ENCODE measurements around the gene C12orf42.

C12orf42 gene

GRCh38 chr12:103505371-103506236 lies 9.8 kb upstream of the C12orf42 start:
- CTCF ChIA-PET = interaction anchor here (0.9 to 1.6 kb wide), 3 partner anchors 42 to 557 kb away, joined by 3 to 4 read pairs (median 4); no protein-coding TSS in a partner anchor
- Mint-ChIP-seq H3K27ac (no peak overlapping the region), H3K9me3 (no peaks in the 10 kb centered on the region), H3K4me1 (peaks cover 3% of the 10 kb centered on the region), H3K4me3 (no peak overlapping the region), H3K27me3 (peaks cover 1% of the 10 kb centered on the region), H3K36me3 (no peaks in the 10 kb centered on the region)
- peak; percentile 44 for DNase-seq

GRCh38 chr12:103504606-103505005 lies 8.8 kb upstream of the C12orf42 start:
- no peak overlapping the region for H3K27ac Mint-ChIP-seq
- no peaks in the 10 kb centered on the region for H3K27me3 Mint-ChIP-seq
- no peak for DNase-seq
- H3K4me1 Mint-ChIP-seq = peaks cover 3% of the 10 kb centered on the region
- CTCF ChIA-PET = interaction anchor here (2.0 kb wide), 1 partner anchor 44 kb away, joined by 9 read pairs; no protein-coding TSS in a partner anchor
- H3K9me3 Mint-ChIP-seq = no peaks in the 10 kb centered on the region
- no peak overlapping the region for H3K4me3 Mint-ChIP-seq
- H3K36me3 Mint-ChIP-seq = no peaks in the 10 kb centered on the region

- Mint-ChIP-seq H3K9me3 (no peaks in the 10 kb centered on the region), H3K4me1 (peaks cover 3% of the 10 kb centered on the region), H3K4me3 (no peak overlapping the region), H3K36me3 (no peaks in the 10 kb centered on the region), H3K27me3 (no peaks in the 10 kb centered on the region), H3K27ac (no peak overlapping the region)
- DNase-seq = peak; percentile 65
- CTCF ChIA-PET = interaction anchor here (0.7 to 2.0 kb wide), 4 partner anchors 45 to 555 kb away, joined by 3 to 9 read pairs (median 5); no protein-coding TSS in a partner anchor
These were observed 8.0 kb upstream of the C12orf42 start for GRCh38 chr12:103503546-103504480.

GRCh38 chr12:103501447-103501846 lies 5.7 kb upstream of the C12orf42 start:
- H3K36me3 Mint-ChIP-seq = no peaks in the 10 kb centered on the region
- no peaks in the 10 kb centered on the region for H3K9me3 Mint-ChIP-seq
- peaks cover 7% of the 10 kb centered on the region for H3K27me3 Mint-ChIP-seq
- H3K4me3 Mint-ChIP-seq = no peak overlapping the region
- no peak for DNase-seq
- CTCF ChIA-PET = interaction anchor here (1.0 to 1.5 kb wide), 2 partner anchors 533 to 553 kb away, joined by 3 read pairs; no protein-coding TSS in a partner anchor
- H3K4me1 Mint-ChIP-seq = peaks cover 3% of the 10 kb centered on the region
- no peak overlapping the region for H3K27ac Mint-ChIP-seq

GRCh38 chr12:103499571-103499970 lies 3.8 kb upstream of the C12orf42 start:
- Mint-ChIP-seq H3K27ac (no peak overlapping the region), H3K9me3 (no peaks in the 10 kb centered on the region), H3K4me3 (no peak overlapping the region), H3K4me1 (peaks cover 12% of the 10 kb centered on the region), H3K27me3 (peaks cover 24% of the 10 kb centered on the region), H3K36me3 (no peaks in the 10 kb centered on the region)
- CTCF ChIA-PET = interaction anchor here (1.7 kb wide), 1 partner anchor 551 kb away, joined by 3 read pairs; no protein-coding TSS in a partner anchor
- no peak for DNase-seq

- CTCF ChIA-PET = interaction anchor here (1.7 kb wide), 1 partner anchor 550 kb away, joined by 3 read pairs; no protein-coding TSS in a partner anchor
- no peak overlapping the region for H3K27ac Mint-ChIP-seq
- peaks cover 29% of the 10 kb centered on the region for H3K27me3 Mint-ChIP-seq
- no peaks in the 10 kb centered on the region for H3K9me3 Mint-ChIP-seq
- no peak overlapping the region for H3K4me3 Mint-ChIP-seq
- H3K4me1 Mint-ChIP-seq = peaks cover 18% of the 10 kb centered on the region
- no peaks in the 10 kb centered on the region for H3K36me3 Mint-ChIP-seq
- DNase-seq = no peak
These were observed 3.2 kb upstream of the C12orf42 start for GRCh38 chr12:103498990-103499389.

GRCh38 chr12:103494734-103495468 lies 867 bp downstream of the C12orf42 start:
- Mint-ChIP-seq H3K36me3 (no peaks in the 10 kb centered on the region), H3K27me3 (peaks cover 41% of the 10 kb centered on the region), H3K27ac (no peak overlapping the region), H3K9me3 (no peaks in the 10 kb centered on the region), H3K4me3 (peak overlapping the region; percentile 60), H3K4me1 (peaks cover 18% of the 10 kb centered on the region)
- CTCF ChIA-PET = interaction anchor here (1.9 kb wide), 1 partner anchor 52 kb away, joined by 7 read pairs; no protein-coding TSS in a partner anchor
- no peak for DNase-seq

- H3K9me3 Mint-ChIP-seq = no peaks in the 10 kb centered on the region
- peak overlapping the region; percentile 60 for H3K4me3 Mint-ChIP-seq
- no peak for DNase-seq
- peaks cover 41% of the 10 kb centered on the region for H3K27me3 Mint-ChIP-seq
- H3K4me1 Mint-ChIP-seq = peaks cover 18% of the 10 kb centered on the region
- H3K27ac Mint-ChIP-seq = no peak overlapping the region
- H3K36me3 Mint-ChIP-seq = no peaks in the 10 kb centered on the region
- CTCF ChIA-PET = no interaction called here
These were observed 1.6 kb downstream of the C12orf42 start for GRCh38 chr12:103494051-103494733.

- DNase-seq = no peak
- H3K4me3 Mint-ChIP-seq = no peak overlapping the region
- CTCF ChIA-PET = interaction anchor here (0.8 kb wide), 1 partner anchor 55 kb away, joined by 3 read pairs; no protein-coding TSS in a partner anchor
These were observed 2.6 kb downstream of the C12orf42 start for GRCh38 chr12:103493199-103493598.

GRCh38 chr12:103482365-103482764 lies 13.4 kb downstream of the C12orf42 start:
- Mint-ChIP-seq H3K27me3 (no peaks in the 10 kb centered on the region), H3K36me3 (no peaks in the 10 kb centered on the region), H3K9me3 (no peaks in the 10 kb centered on the region), H3K27ac (peak overlapping the region; percentile 13), H3K4me3 (peak overlapping the region; percentile 6), H3K4me1 (peaks cover 6% of the 10 kb centered on the region)
- DNase-seq = no peak
- CTCF ChIA-PET = no interaction called here

More at GRCh38 chr12:103493199-103493598, 2.6 kb downstream of the C12orf42 start:
- H3K27me3 Mint-ChIP-seq = peaks cover 41% of the 10 kb centered on the region
- H3K9me3 Mint-ChIP-seq = peaks cover 5% of the 10 kb centered on the region
- peaks cover 18% of the 10 kb centered on the region for H3K4me1 Mint-ChIP-seq
- no peaks in the 10 kb centered on the region for H3K36me3 Mint-ChIP-seq
- no peak overlapping the region for H3K27ac Mint-ChIP-seq

- Mint-ChIP-seq H3K36me3 (no peaks in the 10 kb centered on the region), H3K4me3 (no peak overlapping the region), H3K9me3 (no peaks in the 10 kb centered on the region), H3K4me1 (no peaks in the 10 kb centered on the region), H3K27me3 (no peaks in the 10 kb centered on the region), H3K27ac (no peak overlapping the region)
- DNase-seq = no peak
- CTCF ChIA-PET = no interaction called here
These were observed 20.7 kb downstream of the C12orf42 start for GRCh38 chr12:103475073-103475472.

- no peak for DNase-seq
- Mint-ChIP-seq H3K27ac (no peak overlapping the region), H3K4me3 (no peak overlapping the region), H3K9me3 (no peaks in the 10 kb centered on the region), H3K36me3 (no peaks in the 10 kb centered on the region), H3K4me1 (no peaks in the 10 kb centered on the region), H3K27me3 (no peaks in the 10 kb centered on the region)
- CTCF ChIA-PET = no interaction called here
These were observed 25.1 kb downstream of the C12orf42 start for GRCh38 chr12:103470664-103471063.

GRCh38 chr12:103469719-103470118 lies 26.0 kb downstream of the C12orf42 start:
- Mint-ChIP-seq H3K27me3 (no peaks in the 10 kb centered on the region), H3K4me1 (no peaks in the 10 kb centered on the region), H3K4me3 (no peak overlapping the region), H3K9me3 (no peaks in the 10 kb centered on the region), H3K27ac (no peak overlapping the region), H3K36me3 (no peaks in the 10 kb centered on the region)
- no peak for DNase-seq
- CTCF ChIA-PET = no interaction called here
